Activated B cell treated with CpG ODN at 0.5 μM for 24 hours (primary cell): ENCODE data around the gene ATOX1. TPM values are rescaled to one million over a fixed set of nuclear protein-coding genes. Genes with fewer than 3 reads are reported as not detected.

ENCODE experiments used
- ATAC-seq: fragments of 200-7000 bp; cut with Tn5 transposase; one replicate; pipeline ENCODE4 v1.10.0; 2021; ENCODE audit warnings: low read depth, mild to moderate bottlenecking, moderate library complexity
- CTCF ChIA-PET: fragments of 350-600 bp; sonication (Branson Sonifier 250); formaldehyde crosslinking; loops from one replicate; lab custom pipeline; 2021; ENCODE audit warnings: antibody characterized with exemption; lab: Charles Lee
- POLR2A ChIA-PET: fragments of 350-600 bp; sonication (Branson Sonifier 250); formaldehyde crosslinking; loops from one replicate; lab custom pipeline; 2021; ENCODE audit warnings: antibody characterized with exemption; lab: Charles Lee
- DNase-seq: peaks from one replicate; pipeline ENCODE4 v3.0.0; 2022
- H3K27ac Mint-ChIP-seq: one replicate; pipeline ENCODE4 v1.8.0; 2020; ENCODE audit warnings: mixed read lengths
- H3K27me3 Mint-ChIP-seq: one replicate; pipeline ENCODE4 v1.8.0; 2021; ENCODE audit warnings: mixed read lengths
- H3K36me3 Mint-ChIP-seq: one replicate; pipeline ENCODE4 v1.8.0; 2021; ENCODE audit warnings: low read depth, mixed read lengths
- H3K4me1 Mint-ChIP-seq: one replicate; pipeline ENCODE4 v1.8.0; 2021; ENCODE audit warnings: mixed read lengths
- H3K4me3 Mint-ChIP-seq: one replicate; pipeline ENCODE4 v1.8.0; 2020; ENCODE audit warnings: mild to moderate bottlenecking, mixed read lengths
- H3K9me3 Mint-ChIP-seq: one replicate; pipeline ENCODE4 v1.8.0; 2020; ENCODE audit warnings: mixed read lengths
- intact Hi-C: fragments of 100-400 bp; cut with micrococcal nuclease; formaldehyde crosslinking; loops from one replicate; pipeline ENCODE4 v1.15.1; 2024
- total RNA-seq: library from RNA; stranded (reverse); gene quantifications from 2 replicates; pipeline ENCODE4 v1.2.3, GENCODE V29; 2022
- TF ChIP-seq, protein P1 (sequence below): fragments of 200-600 bp; IDR thresholded peaks from one replicate; pipeline ENCODE4 v1.8.0; 2022; ENCODE audit warnings: antibody characterized with exemption, mild to moderate bottlenecking

Gene ATOX1
- total RNA-seq, 1 donor from 2014 or later = 66.6 TPM

DNA sequence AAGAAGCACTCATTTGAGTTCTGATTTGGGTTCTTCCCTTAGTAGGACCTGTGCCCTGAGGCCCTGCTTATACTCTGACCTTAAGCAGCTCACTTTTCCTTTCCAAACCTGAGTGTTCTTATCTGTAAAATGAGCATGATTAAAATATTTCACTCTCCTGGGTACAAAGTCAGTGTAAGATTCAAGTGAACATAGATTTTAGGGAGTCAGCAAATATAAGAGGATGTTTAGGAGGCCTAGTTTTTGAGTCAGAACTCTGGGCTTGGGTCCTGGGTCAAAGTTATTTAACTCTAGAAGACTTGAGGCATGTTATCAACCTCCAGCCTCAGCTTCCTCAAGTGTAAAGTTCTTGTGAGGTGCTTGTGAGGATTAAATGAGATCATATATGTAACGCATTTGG lies 63.0 kb downstream of the ATOX1 start:
- POLR2A ChIA-PET = no interaction called here
- peaks cover 3% of the 10 kb centered on the region for H3K4me1 Mint-ChIP-seq
- H3K9me3 Mint-ChIP-seq = no peaks in the 10 kb centered on the region
- TF ChIP-seq, protein P1, sequence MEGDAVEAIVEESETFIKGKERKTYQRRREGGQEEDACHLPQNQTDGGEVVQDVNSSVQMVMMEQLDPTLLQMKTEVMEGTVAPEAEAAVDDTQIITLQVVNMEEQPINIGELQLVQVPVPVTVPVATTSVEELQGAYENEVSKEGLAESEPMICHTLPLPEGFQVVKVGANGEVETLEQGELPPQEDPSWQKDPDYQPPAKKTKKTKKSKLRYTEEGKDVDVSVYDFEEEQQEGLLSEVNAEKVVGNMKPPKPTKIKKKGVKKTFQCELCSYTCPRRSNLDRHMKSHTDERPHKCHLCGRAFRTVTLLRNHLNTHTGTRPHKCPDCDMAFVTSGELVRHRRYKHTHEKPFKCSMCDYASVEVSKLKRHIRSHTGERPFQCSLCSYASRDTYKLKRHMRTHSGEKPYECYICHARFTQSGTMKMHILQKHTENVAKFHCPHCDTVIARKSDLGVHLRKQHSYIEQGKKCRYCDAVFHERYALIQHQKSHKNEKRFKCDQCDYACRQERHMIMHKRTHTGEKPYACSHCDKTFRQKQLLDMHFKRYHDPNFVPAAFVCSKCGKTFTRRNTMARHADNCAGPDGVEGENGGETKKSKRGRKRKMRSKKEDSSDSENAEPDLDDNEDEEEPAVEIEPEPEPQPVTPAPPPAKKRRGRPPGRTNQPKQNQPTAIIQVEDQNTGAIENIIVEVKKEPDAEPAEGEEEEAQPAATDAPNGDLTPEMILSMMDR = no peak
- intact Hi-C loops = no loop called here
- CTCF ChIA-PET = interaction anchor here (1.3 kb wide), 1 partner anchor 45 kb away, joined by 3 read pairs; no protein-coding TSS in a partner anchor
- ATAC-seq (no peak), DNase-seq (no peak)
- no peak overlapping the region for H3K4me3 Mint-ChIP-seq
- H3K36me3 Mint-ChIP-seq = no peaks in the 10 kb centered on the region
- H3K27ac Mint-ChIP-seq = no peak overlapping the region
- H3K27me3 Mint-ChIP-seq = peaks cover 6% of the 10 kb centered on the region

DNA sequence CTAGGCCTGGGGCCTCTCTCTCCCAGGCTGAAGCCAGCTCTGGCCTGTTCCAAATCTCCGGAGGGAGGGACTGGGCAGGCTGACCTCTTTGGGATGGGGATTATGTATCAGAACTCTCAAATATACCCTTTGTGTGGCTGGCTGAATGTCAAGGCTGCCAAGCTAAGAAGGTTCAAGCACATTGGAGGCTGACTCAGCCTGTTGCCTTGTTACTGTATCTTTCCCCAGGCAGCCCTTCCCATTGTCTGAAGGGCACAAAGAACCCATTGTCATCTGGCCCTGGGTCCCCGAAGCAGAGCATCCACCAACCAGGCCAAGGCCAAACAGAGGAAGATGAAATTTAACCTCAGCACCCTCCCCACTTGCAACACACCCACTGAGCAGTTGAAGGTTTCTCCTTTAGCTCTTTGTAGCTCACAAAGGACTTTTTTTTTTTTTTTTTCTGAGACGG lies 64.4 kb downstream of the ATOX1 start:
- intact Hi-C loops = no loop called here
- Mint-ChIP-seq H3K4me3 (no peak overlapping the region), H3K27ac (no peak overlapping the region), H3K27me3 (peaks cover 6% of the 10 kb centered on the region), H3K4me1 (no peaks in the 10 kb centered on the region), H3K9me3 (no peaks in the 10 kb centered on the region), H3K36me3 (no peaks in the 10 kb centered on the region)
- ChIA-PET CTCF (no interaction called here), POLR2A (no interaction called here)
- TF ChIP-seq, protein P1 = no peak
- DNase-seq = no peak
- ATAC-seq = no peak

Other genes with a start within 250 kb of the ATOX1 start
- gene FAT2, start 167.3 kb downstream of the ATOX1 start, total RNA-seq = 0.02 TPM in 2 replicates
- not detected in 2 replicates for gene SPARC, start 71.7 kb downstream of the ATOX1 start, total RNA-seq
- gene G3BP1, start 13.3 kb upstream of the ATOX1 start, total RNA-seq = 227 and 239 TPM in 2 replicates
- not detected in 2 replicates for gene GLRA1, start 166.2 kb upstream of the ATOX1 start, total RNA-seq